K562 (cell line): ENCODE measurements around the gene OVCA2. TPM values are rescaled to one million over a fixed set of nuclear protein-coding genes. Genes with fewer than 3 reads are reported as not detected.
A peak's percentile ranks its signal among the peaks of the same experiment; 100 is the strongest.

ENCODE experiments used
- ATAC-seq: fragments of 200-7000 bp; cut with Tn5 transposase; 3 replicates; pipeline ENCODE4 v1.9.1; 2020; ENCODE audit warnings: moderate library complexity
- BruUV-seq: library from RNA; stranded (reverse); fragments of 400-500 nt; replicated peaks from 2 replicates; lab custom pipeline; 2021; lab: Mats Ljungman, UMichigan
- CTCF ChIA-PET: fragments of 300-600 bp; formaldehyde crosslinking; extraction: SDS; loops from one replicate; lab custom pipeline; 2021; ENCODE audit warnings: low intra/inter-chr PET ratio; lab: Yijun Ruan, JAX
- POLR2A ChIA-PET: fragments of 300-600, 350-650 bp; sonication (Branson Sonifier 250); formaldehyde crosslinking; extraction: SDS; loops from one replicate; lab custom pipeline; 2021; ENCODE audit warnings: antibody characterized with exemption, inconsistent platforms; lab: Yijun Ruan, JAX
- DNase-seq, 4 experiments: peaks; one replicate each; pipeline versions ENCODE4 v3.0.0 to v3.0.0-alpha.2; 2011 to 2018; ENCODE audit warnings: low spot score in 3 of 4, mixed read lengths in 3 of 4; ENCODE audit errors: extremely low read depth in 1 of 4
- FAIRE-seq: peaks from 2 replicates; lab custom pipeline; 2011; peaks lifted over from hg19 to GRCh38; lab: Jason Lieb, UNC
- H2AFZ ChIP-seq: 2 replicates; pipeline ENCODE4 v1.6.0; 2011; ENCODE audit warnings: low read depth, low read length, control low read depth, inconsistent platforms
- H3K27ac ChIP-seq: fragments of 200-600 bp; 3 replicates; pipeline ENCODE4 v1.8.0; 2011; ENCODE audit warnings: low read depth, mild to moderate bottlenecking, control low read depth, inconsistent platforms, low read length, moderate library complexity, mixed read lengths; ENCODE audit errors: extremely low read depth
- H3K27me3 ChIP-seq, 2 experiments: fragments of 300-600 bp in 1 of 2; 2 replicates in 1 of 2; 3 replicates in 1 of 2; pipeline versions ENCODE4 v1.6.0 to v1.8.0; 2011; ENCODE audit warnings: inconsistent platforms in 2 of 2, low read length in 2 of 2, mild to moderate bottlenecking in 1 of 2, mixed read lengths in 1 of 2, moderate library complexity in 1 of 2; ENCODE audit not compliant: control insufficient read depth in 2 of 2, insufficient read depth in 2 of 2
- H3K36me3 ChIP-seq: fragments of 300-600 bp; 3 replicates; pipeline ENCODE4 v1.8.0; 2011; ENCODE audit warnings: mild to moderate bottlenecking, low read length, inconsistent platforms; ENCODE audit not compliant: control insufficient read depth, insufficient read depth
- H3K4me1 ChIP-seq, 2 experiments: fragments of 200-600 bp in 1 of 2; replicated peaks in 1 of 2; 2 replicates in 1 of 2; 3 replicates in 1 of 2; pipeline versions ENCODE4 v1.5.1 to v1.8.0; 2011; ENCODE audit warnings: inconsistent platforms in 2 of 2, low read length in 2 of 2, mild to moderate bottlenecking in 1 of 2, mixed read lengths in 1 of 2, moderate library complexity in 1 of 2; ENCODE audit not compliant: control insufficient read depth in 2 of 2, insufficient read depth in 2 of 2
- H3K4me2 ChIP-seq: 2 replicates; pipeline ENCODE4 v1.6.1; 2011; ENCODE audit warnings: low read length, control low read depth, inconsistent platforms, mixed read lengths; ENCODE audit not compliant: insufficient read depth
- H3K4me3 ChIP-seq: fragments of 200-600 bp; sonication (generic), shearing (Covaris generic); 2 replicates; pipeline ENCODE4 v1.5.1; 2016; ENCODE audit warnings: control low read depth, inconsistent platforms
- H3K79me2 ChIP-seq: fragments of 200-600 bp; 3 replicates; pipeline ENCODE4 v1.8.0; 2011; ENCODE audit warnings: low read length, inconsistent platforms; ENCODE audit not compliant: control insufficient read depth, insufficient read depth
- H3K9ac ChIP-seq, 2 experiments: 2 replicates each; pipeline versions ENCODE4 v1.6.0 to v1.6.1; 2011; ENCODE audit warnings: low read depth in 2 of 2, low read length in 2 of 2, control low read depth in 1 of 2, inconsistent platforms in 1 of 2, mild to moderate bottlenecking in 1 of 2, mixed read lengths in 1 of 2; ENCODE audit not compliant: insufficient read depth in 1 of 2
- H3K9me1 ChIP-seq: one replicate; pipeline ENCODE4 v1.6.0; 2011; ENCODE audit warnings: inconsistent platforms, mild to moderate bottlenecking, low read length, moderate library complexity; ENCODE audit not compliant: control insufficient read depth, insufficient read depth
- H3K9me3 ChIP-seq: replicated peaks from 2 replicates; pipeline ENCODE4 v1.5.1; 2011; ENCODE audit warnings: low read depth, low read length, inconsistent platforms; ENCODE audit not compliant: control insufficient read depth, insufficient read depth
- H4K20me1 ChIP-seq: replicated peaks from 2 replicates; pipeline ENCODE4 v1.6.1; 2011; ENCODE audit warnings: low read length, inconsistent platforms, mixed read lengths; ENCODE audit not compliant: control insufficient read depth, insufficient read depth
- KDM1A ChIP-seq, 2 experiments: fragments of 450-650 bp; IDR thresholded peaks; 2 replicates each; pipeline ENCODE4 v1.6.1; 2016; ENCODE audit warnings: mild to moderate bottlenecking in 2 of 2
- MCM3 ChIP-seq: fragments of 450-650 bp; IDR thresholded peaks from 2 replicates; pipeline ENCODE4 v1.6.1; 2016
- MXI1 ChIP-seq: IDR thresholded peaks from 2 replicates; pipeline ENCODE4 v1.6.1; 2011; ENCODE audit warnings: low read depth, mild to moderate bottlenecking, improper control_type of control experiment, low read length
- PTBP1 ChIP-seq: fragments of 200-400 bp; formaldehyde crosslinking; IDR thresholded peaks from 2 replicates; pipeline ENCODE4 v1.6.1; 2017; ENCODE audit warnings: low read depth, low read length
- ZNF146 ChIP-seq: IDR thresholded peaks from one replicate; pipeline ENCODE4 v1.6.1; 2018; ENCODE audit warnings: missing compliant biosample characterization; ENCODE audit not compliant: unreplicated experiment
- WGBS: fragments of 100-300 bp; shearing (Covaris generic); methylation state at CpG from one replicate; pipeline ENCODE4 v1.1.6; 2016; ENCODE audit warnings: low coverage, mixed read lengths; ENCODE audit not compliant: insufficient coverage; ENCODE audit errors: missing lambda C conversion rate; 5-methylcytosine and 5-hydroxymethylcytosine counted together
- in situ Hi-C: fragments of 300-500 bp; cut with MboI; formaldehyde crosslinking; loops from 4 replicates; pipeline ENCODE4 v1.15.0; 2018; ENCODE audit warnings: inconsistent platforms, mixed read lengths
- intact Hi-C: fragments of 100-400 bp; cut with micrococcal nuclease; formaldehyde crosslinking; loops from 2 replicates; pipeline ENCODE4 v1.14.2; 2022
- polyA plus RNA-seq, 8 experiments: library from polyadenylated mRNA; depleted of rRNA in 4 of 8; stranded (reverse) in 5 of 8; unstranded in 3 of 8; fragments of >200 nt; fragmentation: Nextera tagmentation in 2 of 8; fragmentation: Illumina TruSeq in 1 of 8; extraction: Ambion mirVana in 2 of 8; extraction: Trizol in 1 of 8; gene quantifications; 2 replicates each; pipeline versions ENCODE4 v1.2.1 to v1.2.3, GENCODE V29; 2011 to 2014; ENCODE audit warnings: inconsistent platforms in 1 of 8, missing spikeins in 1 of 8
- total RNA-seq, 7 experiments: library from RNA; depleted of rRNA in 6 of 7; stranded (reverse); fragments of >200 nt in 6 of 7; fragmentation: Illumina TruSeq in 2 of 7; extraction: Trizol in 2 of 7; gene quantifications; 2 replicates each; pipeline versions ENCODE4 v1.2.1 to v1.2.3, GENCODE V29; 2011 to 2021; ENCODE audit warnings: low replicate concordance in 1 of 7

The OVCA2 gene
- total and polyA plus RNA-seq, 9 of the 15 experiments (the other 6 are each of a cell fraction or from before 2014, with no cell fraction given) = 3.0 to 23.7 (median 14.1) TPM

- no peak for TF ChIP-seq PTBP1
- TF ChIP-seq MCM3 = no peak
Measured at GRCh38 chr17:2064980-2065785, 23.4 kb downstream of the OVCA2 start (continued).

GRCh38 chr17:2065949-2066400, 24.2 kb downstream of the OVCA2 start:
- FAIRE-seq (no peak), ATAC-seq (no peak), DNase-seq (no peak)
- Histone ChIP-seq H3K4me1 (peaks cover 0 to 19% of the 10 kb centered on the region in 2 experiments; a peak in 2 of 5 replicates), H3K79me2 (no peaks in the 10 kb centered on the region), H3K4me2 (no peak overlapping the region), H3K9me3 (no peaks in the 10 kb centered on the region), H3K9ac (no peak overlapping the region), H3K4me3 (no peak overlapping the region), H3K36me3 (peaks cover 16% of the 10 kb centered on the region; the same call in 2 of the 3 replicates), H3K27me3 (no peaks in the 10 kb centered on the region), H2AFZ (no peak overlapping the region), H3K9me1 (no peaks in the 10 kb centered on the region), H4K20me1 (no peaks in the 10 kb centered on the region), H3K27ac (no peak overlapping the region)
- no TSS peak for BruUV-seq
- in situ Hi-C loops (loop anchor here (10.0 kb wide), 1 partner anchor 179 kb away; no protein-coding TSS in a partner anchor), intact Hi-C loops (no loop called here)
- WGBS = 78% methylated on average over 7 of the region's 10 CpGs
- CTCF ChIA-PET = interaction anchor here (0.8 kb wide), 1 partner anchor 181 kb away, joined by 3 read pairs; no protein-coding TSS in a partner anchor
- TF ChIP-seq ZNF146 (CRISPR knock-in tag) = no peak
- TF ChIP-seq KDM1A (IDR thresholded peaks at IDR 0.05) = peak in 1 of 2 experiments; percentile 63; a peak in 1 of 4 replicates
- TF ChIP-seq MXI1 = no peak
- POLR2A ChIA-PET = no interaction called here
